HTR-8/SVneo (cell line): ENCODE measurements around the gene PROM2.

ENCODE experiments used
- DNase-seq: peaks from one replicate; pipeline ENCODE4 v3.0.0; 2011; ENCODE audit warnings: low spot score, mixed read lengths; ENCODE audit not compliant: insufficient read length
- FAIRE-seq: peaks from 2 replicates; lab custom pipeline; 2011; peaks lifted over from hg19 to GRCh38; lab: Jason Lieb, UNC

PROM2 gene

DNA sequence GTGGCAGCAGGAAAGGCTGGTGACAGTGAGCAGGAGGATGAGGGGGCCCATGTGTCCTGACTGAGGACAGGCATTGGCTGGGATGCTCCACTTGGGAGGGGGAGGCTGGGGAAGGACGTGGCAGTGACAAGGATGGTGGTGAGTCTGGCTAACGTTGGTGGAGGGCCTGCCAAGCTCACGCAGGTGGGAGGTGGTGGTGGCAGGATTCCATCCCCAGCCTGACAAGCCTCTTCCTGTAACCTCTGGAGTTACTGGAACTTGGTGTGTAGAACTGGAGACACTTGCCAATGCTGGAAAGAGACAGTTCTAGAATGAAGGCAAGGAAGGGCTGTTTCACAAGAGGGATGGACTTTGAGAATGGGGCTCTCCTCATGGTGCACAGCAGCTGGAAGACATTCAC lies 8.2 kb downstream of the PROM2 start:
- FAIRE-seq (peak; percentile 26), DNase-seq (no peak)

GRCh38 chr2:95283562-95283961 lies 9.3 kb downstream of the PROM2 start:
- FAIRE-seq = no peak
- no peak for DNase-seq

- FAIRE-seq = peak; percentile 80
- no peak for DNase-seq
Observed at GRCh38 chr2:95284886-95285541, 10.8 kb downstream of the PROM2 start.

DNA sequence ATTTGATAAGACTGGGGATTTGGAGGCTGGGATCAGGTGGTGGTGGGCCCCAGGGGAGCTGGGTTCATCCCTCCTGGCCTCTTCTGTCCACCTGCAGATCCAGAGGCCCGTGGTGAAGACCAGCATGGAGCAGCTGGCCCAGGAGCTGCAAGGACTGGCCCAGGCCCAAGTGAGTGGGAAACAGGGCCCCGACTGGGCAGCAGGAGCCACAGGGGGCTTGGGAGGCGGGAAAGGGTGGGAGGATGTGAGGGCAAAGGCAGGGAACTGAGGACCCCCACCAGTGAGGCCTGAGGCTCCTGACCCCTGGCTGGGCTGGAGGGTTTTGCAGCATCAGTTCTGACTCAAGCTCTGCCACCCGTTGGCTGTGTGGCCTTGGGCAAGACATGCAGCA lies 11.3 kb downstream of the PROM2 start:
- FAIRE-seq (no peak), DNase-seq (no peak)

DNA sequence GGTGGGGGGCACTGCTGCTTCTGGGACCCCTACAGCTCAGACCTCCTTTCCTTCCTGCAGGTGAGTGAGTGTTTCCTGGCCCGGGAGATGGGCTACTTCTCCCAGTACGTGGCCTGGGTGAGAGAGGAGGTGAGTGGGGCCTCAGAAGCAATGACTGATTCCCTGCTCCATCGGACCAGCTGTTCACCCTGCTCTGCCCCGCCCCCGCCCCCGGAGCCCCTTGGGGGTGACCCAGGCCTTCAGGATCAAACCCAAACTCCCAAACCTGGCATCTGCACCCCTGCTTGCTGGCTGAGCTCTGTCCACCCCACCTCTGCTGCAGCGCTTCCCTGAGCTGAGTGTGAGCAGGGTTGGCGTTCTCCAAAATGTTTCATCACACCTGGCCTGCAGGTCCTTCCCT lies 13.1 kb downstream of the PROM2 start:
- no peak for FAIRE-seq
- DNase-seq = no peak

- FAIRE-seq (peak; percentile 52), DNase-seq (no peak)
Observed at GRCh38 chr2:95287806-95288205, 13.6 kb downstream of the PROM2 start.

GRCh38 chr2:95289253-95289652 lies 15.0 kb downstream of the PROM2 start:
- DNase-seq = no peak
- no peak for FAIRE-seq

- no peak for FAIRE-seq
- no peak for DNase-seq
Observed at GRCh38 chr2:95291222-95291621, 17.0 kb downstream of the PROM2 start.

DNA sequence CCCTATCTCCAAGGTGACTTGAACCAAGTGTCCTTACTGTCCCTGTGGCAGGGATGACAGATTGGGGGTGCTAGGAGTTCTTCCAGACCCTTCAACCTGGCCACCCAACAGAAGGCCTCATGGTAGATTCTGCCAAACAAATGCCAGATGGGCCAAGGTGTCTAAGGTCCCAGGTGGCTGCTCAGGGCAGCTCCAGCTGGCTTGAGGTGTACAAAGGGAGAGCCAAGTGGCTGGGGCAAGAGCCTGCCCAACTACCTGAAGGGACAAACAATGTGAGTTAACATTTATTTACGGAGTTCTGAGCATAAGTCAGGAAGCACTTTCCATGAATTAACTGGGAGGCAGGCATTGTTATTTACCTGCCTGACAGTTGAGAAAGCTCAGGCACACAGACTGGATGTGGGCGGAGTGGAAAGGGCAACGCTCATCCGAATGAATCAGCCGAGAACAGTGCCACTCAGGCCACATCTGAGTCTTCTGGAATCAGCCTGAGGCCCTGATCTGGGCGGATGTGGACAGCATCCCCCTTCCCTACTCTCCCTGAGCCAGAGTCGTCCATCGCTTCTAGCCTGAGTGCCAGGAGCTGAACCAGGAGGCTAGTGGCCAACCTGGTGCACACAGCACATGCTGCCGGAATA lies 18.5 kb downstream of the PROM2 start:
- peak; percentile 93 for FAIRE-seq
- peak; percentile 69 for DNase-seq

DNA sequence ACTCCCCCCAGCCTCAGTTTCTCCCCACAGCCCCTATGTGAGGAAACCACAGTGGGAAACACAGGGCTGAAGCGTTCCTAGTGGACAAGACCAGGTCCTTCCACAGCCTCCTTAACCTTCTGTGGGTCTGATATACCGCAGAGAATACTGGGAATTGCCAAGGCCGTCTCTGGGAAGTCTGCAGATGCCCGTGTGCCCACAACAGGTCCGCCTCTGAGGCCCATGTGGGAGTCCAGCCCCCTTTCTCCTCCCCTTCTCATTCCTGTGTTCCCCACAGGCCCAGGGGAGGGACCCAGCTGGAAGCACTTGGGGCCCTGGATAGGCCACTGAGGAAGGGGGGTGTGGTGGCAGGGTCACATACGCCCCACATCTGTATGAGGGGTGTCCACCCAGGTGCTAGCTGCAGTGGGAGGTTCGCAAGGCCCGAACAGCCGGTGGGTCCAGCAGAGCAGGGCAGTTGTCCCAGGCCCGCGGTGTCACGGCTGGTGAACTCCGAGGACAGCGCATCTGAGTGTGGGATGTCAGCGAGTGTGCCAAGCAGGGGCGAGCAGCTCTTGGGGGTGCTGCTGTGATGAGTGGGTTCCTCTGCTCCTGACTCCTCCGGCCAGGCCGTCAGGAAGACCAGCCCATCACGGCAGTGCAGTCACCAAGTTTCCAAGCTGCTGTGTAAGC lies 20.5 kb downstream of the PROM2 start:
- DNase-seq = no peak
- FAIRE-seq = no peak

GRCh38 chr2:95295376-95295775 lies 21.1 kb downstream of the PROM2 start:
- DNase-seq (no peak), FAIRE-seq (no peak)

GRCh38 chr2:95296011-95296410 lies 21.8 kb downstream of the PROM2 start:
- DNase-seq = no peak
- no peak for FAIRE-seq

DNA sequence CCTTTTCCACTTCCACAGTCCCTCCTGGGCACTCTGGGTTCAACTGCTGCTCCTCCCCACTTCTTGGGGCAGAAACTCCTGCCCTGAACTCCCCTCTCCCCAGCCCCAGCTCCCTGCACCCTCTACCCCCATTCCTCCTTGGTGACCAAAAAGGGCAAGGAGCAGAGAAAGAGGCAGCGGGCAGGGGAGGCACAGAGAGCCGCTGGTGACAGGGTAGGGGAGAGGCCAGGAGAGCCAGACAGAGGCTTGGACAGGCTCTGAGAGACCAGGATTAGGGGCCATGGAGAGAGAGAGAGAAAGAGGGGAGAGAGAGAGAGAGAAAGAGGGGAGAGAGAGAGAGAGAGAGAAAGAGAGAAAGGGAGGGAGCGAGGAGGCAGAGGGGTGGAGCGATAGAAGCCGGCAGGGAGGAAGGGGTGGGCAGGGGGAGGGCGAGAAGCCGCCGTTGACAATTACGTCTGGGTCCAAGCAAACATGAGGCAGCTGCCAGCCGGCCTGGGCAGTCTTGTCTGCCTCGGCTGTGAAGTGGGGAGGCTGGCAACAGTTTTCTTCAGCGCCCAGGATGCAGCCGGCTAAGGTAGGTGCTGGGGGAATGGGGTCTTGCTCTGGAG lies 22.7 kb downstream of the PROM2 start, which contains the start of gene KCNIP3:
TSS of gene KCNIP3 (plus strand) at position 468 of the 608 bp plus-strand sequence. CDS start at position 560, 92 bp downstream.
- FAIRE-seq (no peak), DNase-seq (no peak)

GRCh38 chr2:95297639-95298395 lies 23.6 kb downstream of the PROM2 start:
- no peak for DNase-seq
- no peak for FAIRE-seq

DNA sequence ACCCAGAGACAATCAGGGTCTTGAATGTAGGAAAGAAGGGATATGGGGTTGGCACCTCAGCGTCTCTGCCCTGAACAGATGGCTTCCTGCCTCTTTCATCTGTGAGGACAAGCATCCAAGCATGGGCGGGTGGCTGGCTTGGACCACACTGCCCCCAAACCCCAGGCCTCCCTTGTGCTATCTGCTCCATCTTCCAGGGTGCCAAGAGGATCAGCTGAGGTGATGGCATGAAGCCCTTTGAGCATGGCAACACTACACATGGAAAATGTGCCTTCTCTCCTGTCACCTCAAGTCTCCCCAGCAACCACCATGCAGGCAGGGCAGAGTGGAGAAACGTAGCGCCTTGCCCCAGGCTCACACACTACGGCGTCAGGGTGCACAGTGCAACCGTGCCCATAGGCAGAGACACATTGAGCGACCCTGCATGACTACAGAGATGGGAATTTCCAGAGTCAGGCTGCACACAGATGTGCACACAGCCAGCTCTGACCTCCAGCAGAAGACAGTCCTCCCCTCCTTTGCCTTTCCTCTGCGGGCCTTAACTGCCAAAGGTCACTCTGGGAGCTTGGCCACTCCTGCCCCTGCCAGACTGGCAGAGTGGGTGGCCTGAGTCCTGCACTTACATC lies 24.4 kb downstream of the PROM2 start:
- DNase-seq (no peak), FAIRE-seq (no peak)

DNA sequence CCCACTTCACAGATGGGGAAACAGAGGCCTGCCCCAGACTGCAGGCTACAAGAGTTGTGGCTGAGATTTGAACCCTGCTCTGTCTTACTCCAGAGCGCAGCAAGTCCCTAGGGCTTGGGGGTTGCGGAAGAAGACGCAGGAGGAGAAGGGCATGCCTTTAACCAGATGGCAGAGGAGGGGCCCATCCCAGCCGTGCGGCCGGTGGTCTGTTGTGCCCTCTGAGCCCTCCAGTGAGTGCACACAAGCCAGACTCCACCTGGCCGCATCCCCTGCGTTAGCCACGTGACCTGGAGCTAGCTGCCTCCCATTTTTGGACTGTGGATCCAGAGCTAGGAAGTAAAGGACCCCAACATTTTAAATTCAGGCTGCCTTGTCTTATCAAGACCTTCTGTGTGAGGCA lies 25.7 kb downstream of the PROM2 start:
- DNase-seq (no peak), FAIRE-seq (no peak)

DNA sequence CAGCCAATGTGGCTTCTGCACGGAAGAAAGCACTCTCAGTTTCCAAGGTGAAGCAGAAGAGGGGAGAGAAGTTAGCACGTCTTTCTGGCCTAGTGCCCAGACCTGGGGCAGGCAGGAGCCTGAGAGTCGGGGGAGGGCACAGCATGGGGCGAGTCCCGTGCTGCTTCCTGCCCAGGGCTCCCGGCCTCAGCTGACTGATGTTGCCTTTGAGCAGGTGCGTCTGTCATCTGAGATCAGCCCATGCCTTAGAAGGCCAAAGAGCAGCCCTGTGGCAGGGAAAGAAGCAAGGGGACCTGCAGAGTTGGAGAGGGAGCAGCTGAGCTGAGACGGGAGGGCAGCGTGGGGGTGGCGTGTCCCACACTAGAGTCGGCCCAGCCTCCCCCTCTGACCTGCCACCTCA lies 26.2 kb downstream of the PROM2 start:
- DNase-seq (no peak), FAIRE-seq (no peak)

DNA sequence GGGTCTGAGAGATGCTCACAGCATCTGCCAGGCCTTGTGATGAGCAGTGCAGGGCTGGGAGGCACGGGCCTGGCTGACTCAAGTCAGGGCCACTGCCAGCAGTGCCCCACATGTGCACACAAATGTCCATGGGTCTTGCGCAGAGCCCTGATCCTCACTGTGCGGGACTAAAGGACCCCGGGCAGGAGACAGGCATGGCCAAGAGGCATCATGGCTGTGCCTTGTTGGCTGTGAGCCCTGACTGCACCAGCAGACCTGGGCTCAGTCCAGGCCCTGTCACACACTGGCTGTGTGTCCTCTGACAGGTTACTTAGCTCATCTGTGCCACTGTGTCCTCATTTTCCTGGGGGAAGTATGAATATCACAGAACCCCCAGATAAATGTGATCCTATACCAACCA lies 26.9 kb downstream of the PROM2 start:
- peak; percentile 78 for FAIRE-seq
- DNase-seq = no peak

DNA sequence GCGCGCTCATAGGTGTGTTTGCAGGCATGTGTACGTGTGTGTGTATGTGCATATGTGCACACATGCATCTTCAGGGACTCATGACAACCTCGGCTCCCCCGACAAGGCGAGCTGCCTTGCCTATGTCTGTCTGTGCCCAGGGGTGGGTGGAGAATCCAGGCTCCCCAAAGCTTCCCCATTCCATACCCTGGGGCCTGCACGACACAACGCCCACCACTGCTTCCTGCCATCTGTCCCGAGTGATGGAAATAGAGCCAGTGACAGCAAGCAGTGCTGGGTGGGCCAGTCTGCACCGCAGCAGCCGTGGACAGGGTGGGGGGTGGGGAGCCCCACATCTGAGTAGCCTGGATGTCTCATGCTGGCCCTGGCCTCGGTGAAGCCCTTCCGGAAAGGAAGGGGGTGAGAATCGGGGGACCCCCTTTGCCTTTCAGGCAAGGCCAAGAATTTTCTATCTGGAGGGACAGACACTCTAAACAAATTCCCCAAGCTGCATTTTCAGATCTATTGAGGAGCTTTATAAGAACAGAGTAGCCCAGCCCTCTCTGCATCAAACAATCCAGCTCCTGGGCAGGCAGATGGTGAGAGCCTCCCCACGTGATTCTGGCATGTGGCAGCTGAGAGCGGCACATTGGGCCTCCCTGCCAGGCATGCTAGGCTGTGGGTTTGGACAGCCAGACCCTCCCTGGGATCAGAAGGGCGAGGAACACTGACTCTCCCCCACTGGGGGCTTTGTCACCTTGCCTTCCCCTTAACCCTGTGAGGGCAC lies 27.8 kb downstream of the PROM2 start:
- no peak for DNase-seq
- peak; percentile 77 for FAIRE-seq
